K562 (cell line): ENCODE results near the gene ARL5C. TPM values are rescaled to one million over a fixed set of nuclear protein-coding genes. Genes with fewer than 3 reads are reported as not detected.

Experiments used
- ARHGAP35 ChIP-seq: fragments of 450-650 bp; IDR thresholded peaks from 2 replicates; pipeline ENCODE4 v1.6.1; 2018; ENCODE audit not compliant: partially characterized antibody
- CBX5 ChIP-seq: IDR thresholded peaks from 2 replicates; pipeline ENCODE4 v1.6.1; 2014; ENCODE audit warnings: low read depth, borderline replicate concordance
- MTA1 ChIP-seq: fragments of 450-650 bp; IDR thresholded peaks from 2 replicates; pipeline ENCODE4 v1.6.1; 2017; ENCODE audit warnings: borderline replicate concordance
- MYC ChIP-seq, 2 experiments: fragments of 250-450 bp in 1 of 2; sonication (Bioruptor Pico) in 1 of 2; IDR thresholded peaks; 2 replicates each; pipeline versions ENCODE4 v1.5.1 to v1.6.1; 2012 to 2021; ENCODE audit warnings: low read depth in 2 of 2, borderline replicate concordance in 1 of 2, improper control_type of control experiment in 1 of 2, low read length in 1 of 2, mild to moderate bottlenecking in 1 of 2, moderate library complexity in 1 of 2
- PHB2 ChIP-seq: fragments of 450-650 bp; IDR thresholded peaks from 2 replicates; pipeline ENCODE4 v1.6.1; 2017; ENCODE audit warnings: low read depth
- POLR2AphosphoS2 ChIP-seq: IDR thresholded peaks from 2 replicates; pipeline ENCODE4 v1.6.1; 2012; ENCODE audit warnings: low read length, improper control_type of control experiment
- SIN3A ChIP-seq, 2 experiments: fragments of 150-350 bp in 1 of 2; IDR thresholded peaks; 2 replicates each; pipeline ENCODE4 v1.6.1; 2011 to 2016; ENCODE audit warnings: borderline replicate concordance in 2 of 2, low read depth in 2 of 2, low read length in 2 of 2, mild to moderate bottlenecking in 2 of 2, moderate library complexity in 2 of 2; ENCODE audit not compliant: control insufficient read depth in 1 of 2
- SMAD4 ChIP-seq: fragments of 250-450 bp; sonication (Bioruptor Pico); conservative IDR thresholded peaks from 2 replicates; pipeline ENCODE4 v1.8.0; 2021; ENCODE audit warnings: inconsistent platforms, mild to moderate bottlenecking, moderate library complexity
- SPI1 ChIP-seq: IDR thresholded peaks from 2 replicates; pipeline ENCODE4 v1.6.1; 2011; ENCODE audit warnings: low read depth, low read length, control low read depth, borderline replicate concordance
- ZBTB8A ChIP-seq: fragments of 450-650 bp; IDR thresholded peaks from 2 replicates; pipeline ENCODE4 v1.6.1; 2018; ENCODE audit warnings: mild to moderate bottlenecking, moderate library complexity; ENCODE audit not compliant: partially characterized antibody
- ZNF224 ChIP-seq: sonication (generic); formaldehyde crosslinking; IDR thresholded peaks from 2 replicates; pipeline ENCODE4 v1.8.0; 2022; ENCODE audit warnings: mild to moderate bottlenecking, missing genetic modification reagents
- ZNF239 ChIP-seq: fragments of 250-450 bp; sonication (Bioruptor Pico); IDR thresholded peaks from 2 replicates; pipeline ENCODE4 v1.4.0; 2020; ENCODE audit warnings: mild to moderate bottlenecking
- ZNF561 ChIP-seq: fragments of 450-650 bp; formaldehyde crosslinking; conservative IDR thresholded peaks from 2 replicates; pipeline ENCODE4 v1.4.0; 2020; ENCODE audit warnings: mild to moderate bottlenecking, moderate library complexity
- polyA plus RNA-seq, 8 experiments: library from polyadenylated mRNA; depleted of rRNA in 4 of 8; stranded (reverse) in 5 of 8; unstranded in 3 of 8; fragments of >200 nt; fragmentation: Nextera tagmentation in 2 of 8; fragmentation: Illumina TruSeq in 1 of 8; extraction: Ambion mirVana in 2 of 8; extraction: Trizol in 1 of 8; gene quantifications; 2 replicates each; pipeline versions ENCODE4 v1.2.1 to v1.2.3, GENCODE V29; 2011 to 2014; ENCODE audit warnings: inconsistent platforms in 1 of 8, missing spikeins in 1 of 8
- total RNA-seq, 7 experiments: library from RNA; depleted of rRNA in 6 of 7; stranded (reverse); fragments of >200 nt in 6 of 7; fragmentation: Illumina TruSeq in 2 of 7; extraction: Trizol in 2 of 7; gene quantifications; 2 replicates each; pipeline versions ENCODE4 v1.2.1 to v1.2.3, GENCODE V29; 2011 to 2021; ENCODE audit warnings: low replicate concordance in 1 of 7
- TF ChIP-seq, protein P1 (sequence below): fragments of 250-450 bp; sonication (Bioruptor Pico); IDR thresholded peaks from 2 replicates; pipeline ENCODE4 v1.8.0; 2021; ENCODE audit warnings: moderate library complexity, mild to moderate bottlenecking, inconsistent platforms
- TF ChIP-seq, protein P2 (sequence below): fragments of 450-650 bp; formaldehyde crosslinking; IDR thresholded peaks from 2 replicates; pipeline ENCODE4 v1.4.0; 2020; ENCODE audit warnings: mild to moderate bottlenecking, mixed read lengths
- TF ChIP-seq, protein P3 (sequence below), 2 experiments: fragments of 450-650 bp; IDR thresholded peaks; 2 replicates each; pipeline ENCODE4 v1.6.1; 2018; ENCODE audit warnings: mild to moderate bottlenecking in 2 of 2, low read depth in 1 of 2; ENCODE audit not compliant: partially characterized antibody in 2 of 2
- TF ChIP-seq, protein P4 (sequence below): fragments of 150-350 bp; conservative IDR thresholded peaks from 2 replicates; pipeline ENCODE4 v1.6.1; 2014; ENCODE audit warnings: low read length

Gene ARL5C
- total and polyA plus RNA-seq, 9 of the 15 experiments (the other 6 are each of a cell fraction or from before 2014, with no cell fraction given): not detected

DNA sequence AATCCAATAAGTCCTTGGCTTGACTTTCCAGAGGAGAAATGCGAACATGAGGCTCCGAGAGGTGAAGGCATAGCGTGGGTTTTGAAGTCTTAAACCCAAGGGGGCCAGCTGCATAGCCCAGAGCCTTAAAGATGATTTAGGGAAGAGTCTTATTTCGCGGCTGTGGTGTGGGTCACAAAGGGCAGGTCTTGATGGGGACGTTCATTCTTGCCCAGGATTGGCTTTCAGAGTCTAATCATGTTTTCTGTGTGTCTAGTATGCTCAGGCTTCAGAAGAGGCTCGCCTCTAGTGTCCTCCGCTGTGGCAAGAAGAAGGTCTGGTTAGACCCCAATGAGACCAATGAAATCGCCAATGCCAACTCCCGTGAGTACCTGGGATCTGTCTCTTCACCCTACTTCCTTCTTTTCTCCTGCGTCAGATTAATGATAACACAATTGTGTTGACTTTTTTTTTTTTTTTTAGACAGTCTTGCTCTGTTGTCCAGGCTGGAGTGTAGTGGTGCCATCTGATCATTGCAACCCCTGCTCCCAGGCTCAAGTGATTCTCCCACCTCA, 35.1 kb upstream of the ARL5C start (continued):
- TF ChIP-seq, protein P1, sequence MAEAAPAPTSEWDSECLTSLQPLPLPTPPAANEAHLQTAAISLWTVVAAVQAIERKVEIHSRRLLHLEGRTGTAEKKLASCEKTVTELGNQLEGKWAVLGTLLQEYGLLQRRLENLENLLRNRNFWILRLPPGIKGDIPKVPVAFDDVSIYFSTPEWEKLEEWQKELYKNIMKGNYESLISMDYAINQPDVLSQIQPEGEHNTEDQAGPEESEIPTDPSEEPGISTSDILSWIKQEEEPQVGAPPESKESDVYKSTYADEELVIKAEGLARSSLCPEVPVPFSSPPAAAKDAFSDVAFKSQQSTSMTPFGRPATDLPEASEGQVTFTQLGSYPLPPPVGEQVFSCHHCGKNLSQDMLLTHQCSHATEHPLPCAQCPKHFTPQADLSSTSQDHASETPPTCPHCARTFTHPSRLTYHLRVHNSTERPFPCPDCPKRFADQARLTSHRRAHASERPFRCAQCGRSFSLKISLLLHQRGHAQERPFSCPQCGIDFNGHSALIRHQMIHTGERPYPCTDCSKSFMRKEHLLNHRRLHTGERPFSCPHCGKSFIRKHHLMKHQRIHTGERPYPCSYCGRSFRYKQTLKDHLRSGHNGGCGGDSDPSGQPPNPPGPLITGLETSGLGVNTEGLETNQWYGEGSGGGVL (CRISPR knock-in tag): no peak
- TF ChIP-seq ARHGAP35 (no peak), SIN3A (IDR thresholded peaks at IDR 0.05; ENCODE audit: borderline replicate concordance in 2 of 2, control insufficient read depth in 1 of 2, low read depth in 2 of 2, low read length in 2 of 2) (0 out of 4 replicates have a peak, but pooled peaks of 1 of the 2 experiments have one; percentile 33), CBX5 (no peak), MTA1 (no peak), SPI1 (no peak), ZNF561 (no peak), POLR2AphosphoS2 (peak; percentile 37; the same call in 1 of the 2 replicates), PHB2 (no peak), MYC (IDR thresholded peaks at IDR 0.05; ENCODE audit: low read depth, low read length) (no peak), MYC (CRISPR knock-in tag; IDR thresholded peaks at IDR 0.05; ENCODE audit: borderline replicate concordance, low read depth) (no peak), ZNF239 (no peak), ZBTB8A (no peak), ZNF224 (CRISPR knock-in tag) (no peak), SMAD4 (CRISPR knock-in tag) (0 out of 2 replicates have a peak, but pooled peaks have one; percentile 43)
- TF ChIP-seq, protein P2, sequence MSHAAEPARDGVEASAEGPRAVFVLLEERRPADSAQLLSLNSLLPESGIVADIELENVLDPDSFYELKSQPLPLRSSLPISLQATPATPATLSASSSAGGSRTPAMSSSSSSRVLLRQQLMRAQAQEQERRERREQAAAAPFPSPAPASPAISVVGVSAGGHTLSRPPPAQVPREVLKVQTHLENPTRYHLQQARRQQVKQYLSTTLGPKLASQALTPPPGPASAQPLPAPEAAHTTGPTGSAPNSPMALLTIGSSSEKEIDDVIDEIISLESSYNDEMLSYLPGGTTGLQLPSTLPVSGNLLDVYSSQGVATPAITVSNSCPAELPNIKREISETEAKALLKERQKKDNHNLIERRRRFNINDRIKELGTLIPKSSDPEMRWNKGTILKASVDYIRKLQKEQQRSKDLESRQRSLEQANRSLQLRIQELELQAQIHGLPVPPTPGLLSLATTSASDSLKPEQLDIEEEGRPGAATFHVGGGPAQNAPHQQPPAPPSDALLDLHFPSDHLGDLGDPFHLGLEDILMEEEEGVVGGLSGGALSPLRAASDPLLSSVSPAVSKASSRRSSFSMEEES (CRISPR knock-in tag): no peak
- TF ChIP-seq, protein P3, sequence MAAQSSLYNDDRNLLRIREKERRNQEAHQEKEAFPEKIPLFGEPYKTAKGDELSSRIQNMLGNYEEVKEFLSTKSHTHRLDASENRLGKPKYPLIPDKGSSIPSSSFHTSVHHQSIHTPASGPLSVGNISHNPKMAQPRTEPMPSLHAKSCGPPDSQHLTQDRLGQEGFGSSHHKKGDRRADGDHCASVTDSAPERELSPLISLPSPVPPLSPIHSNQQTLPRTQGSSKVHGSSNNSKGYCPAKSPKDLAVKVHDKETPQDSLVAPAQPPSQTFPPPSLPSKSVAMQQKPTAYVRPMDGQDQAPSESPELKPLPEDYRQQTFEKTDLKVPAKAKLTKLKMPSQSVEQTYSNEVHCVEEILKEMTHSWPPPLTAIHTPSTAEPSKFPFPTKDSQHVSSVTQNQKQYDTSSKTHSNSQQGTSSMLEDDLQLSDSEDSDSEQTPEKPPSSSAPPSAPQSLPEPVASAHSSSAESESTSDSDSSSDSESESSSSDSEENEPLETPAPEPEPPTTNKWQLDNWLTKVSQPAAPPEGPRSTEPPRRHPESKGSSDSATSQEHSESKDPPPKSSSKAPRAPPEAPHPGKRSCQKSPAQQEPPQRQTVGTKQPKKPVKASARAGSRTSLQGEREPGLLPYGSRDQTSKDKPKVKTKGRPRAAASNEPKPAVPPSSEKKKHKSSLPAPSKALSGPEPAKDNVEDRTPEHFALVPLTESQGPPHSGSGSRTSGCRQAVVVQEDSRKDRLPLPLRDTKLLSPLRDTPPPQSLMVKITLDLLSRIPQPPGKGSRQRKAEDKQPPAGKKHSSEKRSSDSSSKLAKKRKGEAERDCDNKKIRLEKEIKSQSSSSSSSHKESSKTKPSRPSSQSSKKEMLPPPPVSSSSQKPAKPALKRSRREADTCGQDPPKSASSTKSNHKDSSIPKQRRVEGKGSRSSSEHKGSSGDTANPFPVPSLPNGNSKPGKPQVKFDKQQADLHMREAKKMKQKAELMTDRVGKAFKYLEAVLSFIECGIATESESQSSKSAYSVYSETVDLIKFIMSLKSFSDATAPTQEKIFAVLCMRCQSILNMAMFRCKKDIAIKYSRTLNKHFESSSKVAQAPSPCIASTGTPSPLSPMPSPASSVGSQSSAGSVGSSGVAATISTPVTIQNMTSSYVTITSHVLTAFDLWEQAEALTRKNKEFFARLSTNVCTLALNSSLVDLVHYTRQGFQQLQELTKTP (IDR thresholded peaks at IDR 0.05; ENCODE audit: low read depth in 1 of 2, partially characterized antibody in 2 of 2): no peak
- TF ChIP-seq, protein P4, sequence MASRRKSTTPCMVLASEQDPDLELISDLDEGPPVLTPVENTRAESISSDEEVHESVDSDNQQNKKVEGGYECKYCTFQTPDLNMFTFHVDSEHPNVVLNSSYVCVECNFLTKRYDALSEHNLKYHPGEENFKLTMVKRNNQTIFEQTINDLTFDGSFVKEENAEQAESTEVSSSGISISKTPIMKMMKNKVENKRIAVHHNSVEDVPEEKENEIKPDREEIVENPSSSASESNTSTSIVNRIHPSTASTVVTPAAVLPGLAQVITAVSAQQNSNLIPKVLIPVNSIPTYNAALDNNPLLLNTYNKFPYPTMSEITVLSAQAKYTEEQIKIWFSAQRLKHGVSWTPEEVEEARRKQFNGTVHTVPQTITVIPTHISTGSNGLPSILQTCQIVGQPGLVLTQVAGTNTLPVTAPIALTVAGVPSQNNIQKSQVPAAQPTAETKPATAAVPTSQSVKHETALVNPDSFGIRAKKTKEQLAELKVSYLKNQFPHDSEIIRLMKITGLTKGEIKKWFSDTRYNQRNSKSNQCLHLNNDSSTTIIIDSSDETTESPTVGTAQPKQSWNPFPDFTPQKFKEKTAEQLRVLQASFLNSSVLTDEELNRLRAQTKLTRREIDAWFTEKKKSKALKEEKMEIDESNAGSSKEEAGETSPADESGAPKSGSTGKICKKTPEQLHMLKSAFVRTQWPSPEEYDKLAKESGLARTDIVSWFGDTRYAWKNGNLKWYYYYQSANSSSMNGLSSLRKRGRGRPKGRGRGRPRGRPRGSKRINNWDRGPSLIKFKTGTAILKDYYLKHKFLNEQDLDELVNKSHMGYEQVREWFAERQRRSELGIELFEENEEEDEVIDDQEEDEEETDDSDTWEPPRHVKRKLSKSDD: no peak
